ENCODE measurements around the gene YWHAQ.

GRCh38 chr2:9639000-9639602, 8.3 kb upstream of the YWHAQ start:
- TF ChIP-seq POLR2A (IDR thresholded peaks at IDR 0.05) = no peak
- TF ChIP-seq, protein P1, sequence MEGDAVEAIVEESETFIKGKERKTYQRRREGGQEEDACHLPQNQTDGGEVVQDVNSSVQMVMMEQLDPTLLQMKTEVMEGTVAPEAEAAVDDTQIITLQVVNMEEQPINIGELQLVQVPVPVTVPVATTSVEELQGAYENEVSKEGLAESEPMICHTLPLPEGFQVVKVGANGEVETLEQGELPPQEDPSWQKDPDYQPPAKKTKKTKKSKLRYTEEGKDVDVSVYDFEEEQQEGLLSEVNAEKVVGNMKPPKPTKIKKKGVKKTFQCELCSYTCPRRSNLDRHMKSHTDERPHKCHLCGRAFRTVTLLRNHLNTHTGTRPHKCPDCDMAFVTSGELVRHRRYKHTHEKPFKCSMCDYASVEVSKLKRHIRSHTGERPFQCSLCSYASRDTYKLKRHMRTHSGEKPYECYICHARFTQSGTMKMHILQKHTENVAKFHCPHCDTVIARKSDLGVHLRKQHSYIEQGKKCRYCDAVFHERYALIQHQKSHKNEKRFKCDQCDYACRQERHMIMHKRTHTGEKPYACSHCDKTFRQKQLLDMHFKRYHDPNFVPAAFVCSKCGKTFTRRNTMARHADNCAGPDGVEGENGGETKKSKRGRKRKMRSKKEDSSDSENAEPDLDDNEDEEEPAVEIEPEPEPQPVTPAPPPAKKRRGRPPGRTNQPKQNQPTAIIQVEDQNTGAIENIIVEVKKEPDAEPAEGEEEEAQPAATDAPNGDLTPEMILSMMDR (IDR thresholded peaks at IDR 0.05) = no peak
